ENCODE data around the gene FOXD3. TPM values are rescaled to one million over a fixed set of nuclear protein-coding genes. Genes with fewer than 3 reads are reported as not detected.

FOXD3 gene
- total RNA-seq, 4 donors from 2014 or later, result 1.2 to 7.0 (median 4.4) TPM

DNA sequence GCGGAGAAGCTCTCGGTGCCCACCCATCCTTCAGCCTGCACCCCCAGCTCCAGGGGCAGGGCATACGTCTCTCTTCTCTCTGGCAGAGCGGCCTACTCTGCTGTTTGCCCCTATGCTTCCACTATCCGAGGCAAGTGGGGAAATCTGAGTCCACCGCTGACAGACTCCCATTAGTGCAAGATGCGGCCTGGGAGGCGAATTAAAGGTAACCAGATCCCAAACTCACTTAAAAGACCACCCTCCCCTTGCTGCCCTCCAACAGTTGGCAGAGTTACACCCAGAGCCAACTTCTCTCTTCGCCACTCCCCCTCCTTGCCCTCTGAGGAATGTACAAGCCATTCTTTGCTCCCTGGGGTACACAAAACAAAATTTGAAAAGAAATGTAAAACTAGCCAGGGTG is 6.4 kb downstream of the FOXD3 start:
- WGBS, result 91% methylated on average over 9 of the region's 9 CpGs

GRCh38 chr1:63329621-63330330 is 7.4 kb downstream of the FOXD3 start:
- intact Hi-C loops (cut with DNase I), result loop anchor here (10.0 kb wide), 1 partner anchor 205 kb away; no protein-coding TSS in a partner anchor
- TF ChIP-seq POLR2A (IDR thresholded peaks at IDR 0.05; ENCODE audit: low read depth), result no peak
- TF ChIP-seq POLR2AphosphoS5 (IDR thresholded peaks at IDR 0.05), result no peak
- TF ChIP-seq EP300 (IDR thresholded peaks at IDR 0.05), result no peak
- no peak for TF ChIP-seq CTCF (IDR thresholded peaks at IDR 0.05)
- 12% methylated on average over 29 of the region's 50 CpGs for WGBS
- H3K4me1 ChIP-seq, result peaks cover 2 to 18% (median 9%) of the 10 kb centered on the region in 4 donors
- H3K27ac ChIP-seq (replicated peaks in 1 of 4), result peak overlapping the region; percentile 20 to 45 (median 31)
- H3K27me3 ChIP-seq, result peaks cover 20 to 99% (median 55%) of the 10 kb centered on the region in 4 donors
- peak; percentile 62 for DNase-seq (ENCODE audit: extremely low spot score)
- H3K36me3 ChIP-seq, result no peaks in the 10 kb centered on the region
- H3K9me3 ChIP-seq, result no peaks in the 10 kb centered on the region
- peak overlapping the region; percentile 6 to 38 (median 16) for H3K4me3 ChIP-seq

More for the DNA sequence above, 6.4 kb downstream of the FOXD3 start:
- DNase-seq (ENCODE audit: extremely low spot score), result no peak
- H3K4me1 ChIP-seq, result peaks cover 9 to 27% (median 18%) of the 10 kb centered on the region in 4 donors
- H3K36me3 ChIP-seq, result no peaks in the 10 kb centered on the region
- TF ChIP-seq EP300 (IDR thresholded peaks at IDR 0.05) (no peak), CTCF (IDR thresholded peaks at IDR 0.05) (no peak), POLR2AphosphoS5 (IDR thresholded peaks at IDR 0.05) (no peak), POLR2A (IDR thresholded peaks at IDR 0.05; ENCODE audit: low read depth) (no peak)
- no peak overlapping the region for H3K27ac ChIP-seq (replicated peaks in 1 of 4)
- intact Hi-C loops (cut with DNase I), result loop anchor here (10.0 kb wide), 1 partner anchor 206 kb away; no protein-coding TSS in a partner anchor
- no peak overlapping the region for H3K4me3 ChIP-seq
- no peaks in the 10 kb centered on the region for H3K9me3 ChIP-seq
- peaks cover 27 to 100% (median 65%) of the 10 kb centered on the region in 4 donors for H3K27me3 ChIP-seq

DNA sequence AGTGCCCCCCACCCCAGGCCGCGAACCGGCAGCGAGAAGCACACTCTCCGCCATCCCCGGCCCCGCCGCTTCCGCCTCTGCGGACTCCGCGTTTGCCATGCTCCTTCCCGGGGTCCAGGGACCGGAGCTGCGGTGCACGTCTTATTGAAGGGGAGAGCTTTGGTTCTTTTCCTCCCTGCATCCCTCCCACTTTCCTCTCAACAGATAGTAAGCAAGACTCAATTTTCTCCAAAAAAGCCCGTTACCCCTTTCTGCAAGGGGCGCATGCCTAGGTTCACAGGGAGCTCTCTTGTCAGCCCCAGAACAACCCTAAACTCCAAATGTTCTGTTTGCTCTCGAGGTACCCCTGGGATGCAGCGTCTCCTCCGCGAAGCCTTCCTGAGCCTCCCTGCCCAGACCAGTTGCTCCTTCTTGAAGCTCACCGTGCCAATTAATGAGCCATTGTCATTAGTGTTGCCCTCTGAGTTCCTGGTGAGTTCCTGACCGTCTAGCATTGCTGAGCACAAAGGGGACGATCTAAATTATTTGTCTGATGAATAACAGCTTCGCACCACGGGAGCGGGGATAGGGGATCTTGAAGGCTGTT is 8.1 kb downstream of the FOXD3 start:
- 10% methylated on average over 15 of the region's 28 CpGs for WGBS
- H3K36me3 ChIP-seq, result no peaks in the 10 kb centered on the region
- H3K9me3 ChIP-seq, result no peaks in the 10 kb centered on the region
- H3K4me3 ChIP-seq, result peak overlapping the region; percentile 6 to 38 (median 16)
- peak overlapping the region in 1 of 4 donors; percentile 45 for H3K27ac ChIP-seq (replicated peaks in 1 of 4)
- TF ChIP-seq POLR2AphosphoS5 (IDR thresholded peaks at IDR 0.05) (no peak), EP300 (IDR thresholded peaks at IDR 0.05) (no peak), POLR2A (IDR thresholded peaks at IDR 0.05; ENCODE audit: low read depth) (no peak), CTCF (IDR thresholded peaks at IDR 0.05) (no peak)
- DNase-seq (ENCODE audit: extremely low spot score), result no peak
- intact Hi-C loops (cut with DNase I), result no loop called here
- H3K27me3 ChIP-seq, result peaks cover 20 to 98% (median 53%) of the 10 kb centered on the region in 4 donors
- peaks cover 2 to 18% (median 9%) of the 10 kb centered on the region in 4 donors for H3K4me1 ChIP-seq

DNA sequence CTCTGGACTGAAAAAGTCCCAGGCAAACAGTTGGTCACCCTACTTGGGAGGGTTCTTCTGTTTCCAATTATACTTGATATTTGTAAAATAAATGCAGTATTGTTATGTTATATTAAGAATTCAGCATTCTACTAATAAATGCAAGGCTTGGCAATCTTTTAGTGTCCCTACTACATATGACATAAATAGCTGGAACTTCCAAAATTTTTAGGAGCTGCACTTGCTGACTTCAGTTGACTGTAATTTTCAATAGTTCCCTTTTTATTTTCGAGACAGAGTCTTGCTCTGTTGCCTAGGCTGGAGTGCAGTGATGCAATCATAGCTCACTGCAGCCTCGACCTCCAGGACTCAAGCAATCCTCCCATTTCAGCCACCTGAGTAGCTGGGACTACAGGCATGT is 20.0 kb downstream of the FOXD3 start:
- 51% methylated on average over 2 of the region's 2 CpGs for WGBS
- no peaks in the 10 kb centered on the region for H3K27me3 ChIP-seq
- no peaks in the 10 kb centered on the region for H3K4me1 ChIP-seq
- H3K4me3 ChIP-seq, result no peak overlapping the region
- no peak overlapping the region for H3K27ac ChIP-seq (replicated peaks in 1 of 4)
- no peak for TF ChIP-seq CTCF (IDR thresholded peaks at IDR 0.05)
- no peak for TF ChIP-seq POLR2A (IDR thresholded peaks at IDR 0.05; ENCODE audit: low read depth)
- TF ChIP-seq POLR2AphosphoS5 (IDR thresholded peaks at IDR 0.05), result no peak
- no peak for TF ChIP-seq EP300 (IDR thresholded peaks at IDR 0.05)
- intact Hi-C loops (cut with DNase I), result no loop called here
- no peaks in the 10 kb centered on the region for H3K9me3 ChIP-seq
- no peak for DNase-seq (ENCODE audit: extremely low spot score)
- H3K36me3 ChIP-seq, result no peaks in the 10 kb centered on the region

Measured in esophagus muscularis mucosa (tissue), 4 donors.